Measurements from ENCODE around the gene NR3C2.

DNA sequence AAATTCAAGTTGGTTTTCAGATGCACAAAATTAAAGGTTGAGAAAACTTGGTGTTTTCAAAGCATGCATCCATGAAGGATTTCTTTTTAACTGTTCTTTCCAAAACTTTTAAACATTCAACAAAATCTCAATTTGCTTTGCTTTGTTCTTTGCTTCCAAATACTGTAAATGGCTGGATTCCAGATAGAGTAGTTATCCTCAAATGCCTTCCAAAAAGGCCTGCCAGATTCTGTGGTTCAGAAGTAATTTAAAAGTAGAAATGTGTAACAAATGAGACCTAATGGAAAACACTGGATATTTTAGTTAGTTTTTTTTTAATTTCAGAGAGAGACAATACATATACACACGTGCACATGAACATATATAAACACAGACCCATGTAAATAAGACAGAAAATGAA, 97.3 kb downstream of the NR3C2 start:
- no peak for TF ChIP-seq CTCF (conservative IDR thresholded peaks at IDR 0.05; ENCODE audit: low read depth in 2 of 2)
- no peak for TF ChIP-seq EZH2 (IDR thresholded peaks at IDR 0.05; ENCODE audit: low read depth, unreplicated experiment)
- TF ChIP-seq, protein P1, sequence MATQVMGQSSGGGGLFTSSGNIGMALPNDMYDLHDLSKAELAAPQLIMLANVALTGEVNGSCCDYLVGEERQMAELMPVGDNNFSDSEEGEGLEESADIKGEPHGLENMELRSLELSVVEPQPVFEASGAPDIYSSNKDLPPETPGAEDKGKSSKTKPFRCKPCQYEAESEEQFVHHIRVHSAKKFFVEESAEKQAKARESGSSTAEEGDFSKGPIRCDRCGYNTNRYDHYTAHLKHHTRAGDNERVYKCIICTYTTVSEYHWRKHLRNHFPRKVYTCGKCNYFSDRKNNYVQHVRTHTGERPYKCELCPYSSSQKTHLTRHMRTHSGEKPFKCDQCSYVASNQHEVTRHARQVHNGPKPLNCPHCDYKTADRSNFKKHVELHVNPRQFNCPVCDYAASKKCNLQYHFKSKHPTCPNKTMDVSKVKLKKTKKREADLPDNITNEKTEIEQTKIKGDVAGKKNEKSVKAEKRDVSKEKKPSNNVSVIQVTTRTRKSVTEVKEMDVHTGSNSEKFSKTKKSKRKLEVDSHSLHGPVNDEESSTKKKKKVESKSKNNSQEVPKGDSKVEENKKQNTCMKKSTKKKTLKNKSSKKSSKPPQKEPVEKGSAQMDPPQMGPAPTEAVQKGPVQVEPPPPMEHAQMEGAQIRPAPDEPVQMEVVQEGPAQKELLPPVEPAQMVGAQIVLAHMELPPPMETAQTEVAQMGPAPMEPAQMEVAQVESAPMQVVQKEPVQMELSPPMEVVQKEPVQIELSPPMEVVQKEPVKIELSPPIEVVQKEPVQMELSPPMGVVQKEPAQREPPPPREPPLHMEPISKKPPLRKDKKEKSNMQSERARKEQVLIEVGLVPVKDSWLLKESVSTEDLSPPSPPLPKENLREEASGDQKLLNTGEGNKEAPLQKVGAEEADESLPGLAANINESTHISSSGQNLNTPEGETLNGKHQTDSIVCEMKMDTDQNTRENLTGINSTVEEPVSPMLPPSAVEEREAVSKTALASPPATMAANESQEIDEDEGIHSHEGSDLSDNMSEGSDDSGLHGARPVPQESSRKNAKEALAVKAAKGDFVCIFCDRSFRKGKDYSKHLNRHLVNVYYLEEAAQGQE (IDR thresholded peaks at IDR 0.05; ENCODE audit: unreplicated experiment), result no peak
- TF ChIP-seq POLR2AphosphoS5 (IDR thresholded peaks at IDR 0.05; ENCODE audit: low read depth), result no peak
- TF ChIP-seq CREB1 (CRISPR knock-in tag; IDR thresholded peaks at IDR 0.05; ENCODE audit: low read depth), result no peak
- no peak for TF ChIP-seq EZH2phosphoT487 (IDR thresholded peaks at IDR 0.05; ENCODE audit: unreplicated experiment)
- TF ChIP-seq, protein P2, sequence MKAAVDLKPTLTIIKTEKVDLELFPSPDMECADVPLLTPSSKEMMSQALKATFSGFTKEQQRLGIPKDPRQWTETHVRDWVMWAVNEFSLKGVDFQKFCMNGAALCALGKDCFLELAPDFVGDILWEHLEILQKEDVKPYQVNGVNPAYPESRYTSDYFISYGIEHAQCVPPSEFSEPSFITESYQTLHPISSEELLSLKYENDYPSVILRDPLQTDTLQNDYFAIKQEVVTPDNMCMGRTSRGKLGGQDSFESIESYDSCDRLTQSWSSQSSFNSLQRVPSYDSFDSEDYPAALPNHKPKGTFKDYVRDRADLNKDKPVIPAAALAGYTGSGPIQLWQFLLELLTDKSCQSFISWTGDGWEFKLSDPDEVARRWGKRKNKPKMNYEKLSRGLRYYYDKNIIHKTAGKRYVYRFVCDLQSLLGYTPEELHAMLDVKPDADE (IDR thresholded peaks at IDR 0.05), result no peak
- TF ChIP-seq NANOG (IDR thresholded peaks at IDR 0.05; ENCODE audit: borderline replicate concordance), result no peak
- TF ChIP-seq JUNB (IDR thresholded peaks at IDR 0.05; ENCODE audit: unreplicated experiment), result no peak
- no peak for TF ChIP-seq ZNF331 (CRISPR knock-in tag; IDR thresholded peaks at IDR 0.05; ENCODE audit: low read depth)
- no peak for TF ChIP-seq ZNF114 (CRISPR knock-in tag; IDR thresholded peaks at IDR 0.05)
- TF ChIP-seq STAT1 (IDR thresholded peaks at IDR 0.05; ENCODE audit: unreplicated experiment), result no peak
